ENCODE data around the gene NUMBL. TPM values are rescaled to one million over a fixed set of nuclear protein-coding genes. Genes with fewer than 3 reads are reported as not detected.

The NUMBL gene
- total and polyA plus RNA-seq, 2 of the 8 experiments (the other 6 are each of a cell fraction or from before 2014, with no cell fraction given): 13.5 to 24.8 TPM

GRCh38 chr19:40723661-40724254 is 33.3 kb upstream of the NUMBL start:
- Histone ChIP-seq H3K79me2 (ENCODE audit: control insufficient read depth in 1 of 2, insufficient read depth in 2 of 2, low read length in 2 of 2) (peaks cover 0 to 20% of the 10 kb centered on the region in 2 experiments; a peak in 2 of 4 replicates), H4K5ac (ENCODE audit: insufficient read length, low read depth, low read length) (no peak overlapping the region), H3K4ac (replicated peaks; ENCODE audit: insufficient read length, low read depth, low read length) (no peak overlapping the region), H3K4me3 (ENCODE audit: extremely low read depth in 1 of 4, insufficient read depth in 2 of 4, low read depth in 3 of 4, low read length in 4 of 4) (no peak overlapping the region), H2AK5ac (ENCODE audit: low read depth, low read length) (no peak overlapping the region), H2BK20ac (ENCODE audit: low read length) (no peak overlapping the region), H2BK15ac (ENCODE audit: low read length) (no peak overlapping the region), H3K4me2 (ENCODE audit: insufficient read depth in 1 of 2, low read depth in 2 of 2, low read length in 2 of 2) (no peak overlapping the region), H3K27me3 (replicated peaks in 1 of 4; ENCODE audit: control insufficient read depth in 3 of 4, extremely low read depth in 1 of 4, insufficient read depth in 3 of 4, low read length in 3 of 4) (no peaks in the 10 kb centered on the region), H3K23me2 (ENCODE audit: low read depth, low read length) (no peaks in the 10 kb centered on the region; the same call in 1 of the 2 replicates), H4K8ac (ENCODE audit: extremely low read depth, insufficient read depth, low read length) (no peak overlapping the region), H3K9ac (replicated peaks in 1 of 4; ENCODE audit: extremely low read depth in 1 of 4, low read depth in 3 of 4, low read length in 3 of 4) (no peak overlapping the region), H2BK120ac (replicated peaks; ENCODE audit: low read depth, low read length) (no peak overlapping the region), H2BK12ac (ENCODE audit: low read depth, low read length) (no peak overlapping the region), H3K36me3 (ENCODE audit: control insufficient read depth in 2 of 4, insufficient read depth in 4 of 4, low read length in 3 of 4) (peaks cover 0 to 8% (median 0%) of the 10 kb centered on the region in 4 experiments; a peak in 3 of 8 replicates), H3K14ac (ENCODE audit: insufficient read length) (no peak overlapping the region), H3K23ac (ENCODE audit: insufficient read length) (no peak overlapping the region), H3K4me1 (replicated peaks in 1 of 4; ENCODE audit: control insufficient read depth in 3 of 4, insufficient read depth in 4 of 4, low read length in 3 of 4) (no peaks in the 10 kb centered on the region; a peak in 2 of 7 replicates), H4K20me1 (replicated peaks in 1 of 2; ENCODE audit: control insufficient read depth in 1 of 2, insufficient read depth in 2 of 2, low read length in 2 of 2) (no peaks in the 10 kb centered on the region), H3K18ac (ENCODE audit: extremely low read depth, low read length) (no peak overlapping the region), H3K9me3 (ENCODE audit: insufficient read depth in 2 of 2, low read depth in 1 of 2, low read length in 1 of 2) (no peaks in the 10 kb centered on the region), H3K27ac (ENCODE audit: low read depth, low read length) (no peak overlapping the region), H2AFZ (ENCODE audit: low read length) (no peak overlapping the region), H2BK5ac (ENCODE audit: low read depth, low read length) (no peak overlapping the region), H4K91ac (replicated peaks; ENCODE audit: insufficient read length, low read length) (no peak overlapping the region), H3K79me1 (ENCODE audit: low read depth, low read length) (peaks cover 7% of the 10 kb centered on the region), H3K56ac (replicated peaks; ENCODE audit: insufficient read length, low read depth, low read length) (no peak overlapping the region)
- POLR2A ChIA-PET (ENCODE audit: partially characterized antibody): interaction anchor here (1.0 kb wide), 1 partner anchor 32 kb away, joined by 4 read pairs; no protein-coding TSS in a partner anchor
- CTCF ChIA-PET (ENCODE audit: partially characterized antibody): interaction anchor here (0.6 kb wide), 1 partner anchor 14 kb away, joined by 3 read pairs; no protein-coding TSS in a partner anchor
- WGBS, 2 experiments (ENCODE audit: extremely low coverage in 1 of 2, insufficient coverage in 1 of 2, insufficient read length in 1 of 2, insufficient replicate concordance in 2 of 2, low coverage in 1 of 2, low lambda C conversion rate in 2 of 2, missing lambda C conversion rate in 1 of 2): 87% methylated on average over 5 of the region's 5 CpGs; no CpG with 5 or more reads in 1 of the 2 experiments
- no peak for DNase-seq (ENCODE audit: low read depth in 1 of 2, low spot score in 2 of 2)
- no peak for FAIRE-seq
- TF ChIP-seq EP300 (IDR thresholded peaks at IDR 0.05; ENCODE audit: borderline replicate concordance in 1 of 2, low read depth in 2 of 2, low read length in 2 of 2) (no peak), RAD21 (IDR thresholded peaks at IDR 0.05 in 1 of 2, conservative IDR thresholded peaks at IDR 0.05 in 1 of 2; ENCODE audit: low read depth in 2 of 2, low read length in 2 of 2) (no peak), ZNF274 (IDR thresholded peaks at IDR 0.05; ENCODE audit: borderline replicate concordance, extremely low read depth, low read length) (no peak), MAFK (IDR thresholded peaks at IDR 0.05; ENCODE audit: low read depth, low read length) (no peak), RFX5 (IDR thresholded peaks at IDR 0.05; ENCODE audit: borderline replicate concordance, low read depth, low read length) (no peak), POLR2AphosphoS5 (IDR thresholded peaks at IDR 0.05; ENCODE audit: low read depth, low read length) (no peak), SP4 (IDR thresholded peaks at IDR 0.05; ENCODE audit: low read length) (no peak), SP2 (IDR thresholded peaks at IDR 0.05; ENCODE audit: low read length) (no peak), NANOG (IDR thresholded peaks at IDR 0.05; ENCODE audit: insufficient read depth, low read depth, low read length, poor library complexity, severe bottlenecking) (no peak), BACH1 (IDR thresholded peaks at IDR 0.05; ENCODE audit: low read length) (no peak), BRCA1 (IDR thresholded peaks at IDR 0.05; ENCODE audit: low read depth, low read length) (no peak), SIX5 (IDR thresholded peaks at IDR 0.05; ENCODE audit: low read depth, low read length) (no peak), EGR1 (IDR thresholded peaks at IDR 0.05; ENCODE audit: borderline replicate concordance, low read depth, low read length) (no peak), POU5F1 (IDR thresholded peaks at IDR 0.05; ENCODE audit: low read depth, low read length) (no peak)
